NB4 (cell line): Measurements from ENCODE around the gene SCAMP3.
A peak's percentile ranks its signal among the peaks of the same experiment; 100 is the strongest.

Experiments used
- CTCF ChIP-seq: IDR thresholded peaks from one replicate; pipeline ENCODE4 v1.5.1; 2012; ENCODE audit warnings: low read depth, low read length
- MAX ChIP-seq: IDR thresholded peaks from 2 replicates; pipeline ENCODE4 v1.6.1; 2011; ENCODE audit warnings: low read depth, low read length
- MYC ChIP-seq: IDR thresholded peaks from 2 replicates; pipeline ENCODE4 v1.6.1; 2011; ENCODE audit warnings: low read depth, low read length
- POLR2A ChIP-seq: IDR thresholded peaks from 2 replicates; pipeline ENCODE4 v1.6.1; 2011; ENCODE audit warnings: mild to moderate bottlenecking; ENCODE audit not compliant: insufficient read length; ENCODE audit errors: extremely low read depth

GRCh38 chr1:155255243-155256007, 6.7 kb downstream of the SCAMP3 start, which contains the start of gene ENTREP3:
- TF ChIP-seq MAX (peak; percentile 52; the same call in 1 of the 2 replicates), CTCF (no peak), POLR2A (peak; percentile 54), MYC (peak; percentile 74)
